ENCODE measurements around the gene KRTAP3-3. TPM values are rescaled to one million over a fixed set of nuclear protein-coding genes. Genes with fewer than 3 reads are reported as not detected.
A peak's percentile ranks its signal among the peaks of the same experiment; 100 is the strongest.

The KRTAP3-3 gene
- total and polyA plus RNA-seq, 2 donors (not counting 1 experiment from before 2014, with no cell fraction given) = not detected

GRCh38 chr17:41015454-41015853 lies 21.5 kb upstream of the KRTAP3-3 start:
- no peak for DNase-seq (ENCODE audit: low read depth in 2 of 2)
- Histone ChIP-seq H3K4me2 (ENCODE audit: extremely low read depth, insufficient read depth, low read length) (no peak overlapping the region), H3K36me3 (ENCODE audit: control insufficient read depth, insufficient read depth, low read length) (no peaks in the 10 kb centered on the region), H3K4me3 (replicated peaks in 1 of 4; ENCODE audit: control extremely low read depth in 1 of 4, insufficient read depth in 1 of 4, low read depth in 3 of 4, low read length in 4 of 4) (no peak overlapping the region), H3K4me1 (ENCODE audit: control insufficient read depth, extremely low read depth, insufficient read depth, low read length) (peaks cover 2% of the 10 kb centered on the region), H3K27me3 (ENCODE audit: control insufficient read depth, insufficient read depth, low read length) (no peaks in the 10 kb centered on the region), H3K9me3 (ENCODE audit: control insufficient read depth, insufficient read depth, low read depth, low read length) (no peaks in the 10 kb centered on the region), H3K9ac (ENCODE audit: insufficient read depth, low read length) (no peak overlapping the region), H4K20me1 (ENCODE audit: control insufficient read depth, extremely low read depth, insufficient read depth, low read length) (no peaks in the 10 kb centered on the region), H3K27ac (ENCODE audit: insufficient read depth, low read length) (no peak overlapping the region), H3K79me2 (ENCODE audit: control insufficient read depth, insufficient read depth, low read length) (no peaks in the 10 kb centered on the region), H2AFZ (ENCODE audit: low read length) (no peak overlapping the region)
- TF ChIP-seq EZH2 (IDR thresholded peaks at IDR 0.05; ENCODE audit: low read length, missing control alignments) (no peak), CTCF (conservative IDR thresholded peaks at IDR 0.05 in 1 of 2, IDR thresholded peaks at IDR 0.05 in 1 of 2; ENCODE audit: low read depth in 1 of 2, low read length in 2 of 2) (no peak)

- DNase-seq (ENCODE audit: low read depth in 2 of 2) = peak in 1 of 2 donors; percentile 9
- Histone ChIP-seq H3K9ac (ENCODE audit: insufficient read depth, low read length) (no peak overlapping the region), H3K27ac (ENCODE audit: insufficient read depth, low read length) (no peak overlapping the region), H3K27me3 (ENCODE audit: control insufficient read depth, insufficient read depth, low read length) (no peaks in the 10 kb centered on the region), H3K4me2 (ENCODE audit: extremely low read depth, insufficient read depth, low read length) (no peak overlapping the region), H3K9me3 (ENCODE audit: control insufficient read depth, insufficient read depth, low read depth, low read length) (no peaks in the 10 kb centered on the region), H3K79me2 (ENCODE audit: control insufficient read depth, insufficient read depth, low read length) (no peaks in the 10 kb centered on the region), H4K20me1 (ENCODE audit: control insufficient read depth, extremely low read depth, insufficient read depth, low read length) (no peaks in the 10 kb centered on the region), H3K4me1 (ENCODE audit: control insufficient read depth, extremely low read depth, insufficient read depth, low read length) (peaks cover 2% of the 10 kb centered on the region), H3K4me3 (replicated peaks in 1 of 4; ENCODE audit: control extremely low read depth in 1 of 4, insufficient read depth in 1 of 4, low read depth in 3 of 4, low read length in 4 of 4) (no peak overlapping the region), H2AFZ (ENCODE audit: low read length) (no peak overlapping the region), H3K36me3 (ENCODE audit: control insufficient read depth, insufficient read depth, low read length) (no peaks in the 10 kb centered on the region)
- TF ChIP-seq CTCF (conservative IDR thresholded peaks at IDR 0.05 in 1 of 2, IDR thresholded peaks at IDR 0.05 in 1 of 2; ENCODE audit: low read depth in 1 of 2, low read length in 2 of 2) = no peak
- TF ChIP-seq EZH2 (IDR thresholded peaks at IDR 0.05; ENCODE audit: low read length, missing control alignments) = no peak
These were observed 19.6 kb upstream of the KRTAP3-3 start for GRCh38 chr17:41013606-41014005.

GRCh38 chr17:41013181-41013580 lies 19.2 kb upstream of the KRTAP3-3 start:
- no peaks in the 10 kb centered on the region for H3K36me3 ChIP-seq (ENCODE audit: control insufficient read depth, insufficient read depth, low read length)
- no peak overlapping the region for H2AFZ ChIP-seq (ENCODE audit: low read length)
- no peak overlapping the region for H3K27ac ChIP-seq (ENCODE audit: insufficient read depth, low read length)
- no peak overlapping the region for H3K4me2 ChIP-seq (ENCODE audit: extremely low read depth, insufficient read depth, low read length)
- no peaks in the 10 kb centered on the region for H3K79me2 ChIP-seq (ENCODE audit: control insufficient read depth, insufficient read depth, low read length)
- peaks cover 2% of the 10 kb centered on the region for H3K4me1 ChIP-seq (ENCODE audit: control insufficient read depth, extremely low read depth, insufficient read depth, low read length)
- H3K9me3 ChIP-seq (ENCODE audit: control insufficient read depth, insufficient read depth, low read depth, low read length) = no peaks in the 10 kb centered on the region
- TF ChIP-seq CTCF (conservative IDR thresholded peaks at IDR 0.05 in 1 of 2, IDR thresholded peaks at IDR 0.05 in 1 of 2; ENCODE audit: low read depth in 1 of 2, low read length in 2 of 2) (no peak), EZH2 (IDR thresholded peaks at IDR 0.05; ENCODE audit: low read length, missing control alignments) (no peak)
- no peak for DNase-seq (ENCODE audit: low read depth in 2 of 2)
- H4K20me1 ChIP-seq (ENCODE audit: control insufficient read depth, extremely low read depth, insufficient read depth, low read length) = no peaks in the 10 kb centered on the region
- no peaks in the 10 kb centered on the region for H3K27me3 ChIP-seq (ENCODE audit: control insufficient read depth, insufficient read depth, low read length)
- no peak overlapping the region for H3K4me3 ChIP-seq (replicated peaks in 1 of 4; ENCODE audit: control extremely low read depth in 1 of 4, insufficient read depth in 1 of 4, low read depth in 3 of 4, low read length in 4 of 4)
- no peak overlapping the region for H3K9ac ChIP-seq (ENCODE audit: insufficient read depth, low read length)

Measured in fibroblast of lung (primary cell).